Neural cell (in vitro differentiated cells): Measurements from ENCODE around the gene CDRT4. TPM values are rescaled to one million over a fixed set of nuclear protein-coding genes. Genes with fewer than 3 reads are reported as not detected.

ENCODE experiments used
- H2AFZ ChIP-seq: fragments of 200-600, 300-800 bp; sonication (generic), shearing (Covaris generic); 2 replicates; pipeline ENCODE4 v1.6.0; 2014; ENCODE audit warnings: low read depth, mild to moderate bottlenecking, antibody characterized with exemption, low read length, moderate library complexity
- H3F3A ChIP-seq: fragments of 200-600 bp; shearing (Covaris generic); 2 replicates; pipeline ENCODE4 v1.6.1; 2016; ENCODE audit warnings: mild to moderate bottlenecking, moderate library complexity, mixed read lengths, antibody characterized with exemption, low read length; ENCODE audit not compliant: insufficient read depth, poor library complexity, severe bottlenecking
- H3K27ac ChIP-seq: fragments of 200-600, 300-800 bp; sonication (generic), shearing (Covaris generic); 2 replicates; pipeline ENCODE4 v1.5.1; 2014; ENCODE audit warnings: mild to moderate bottlenecking, low read length, moderate library complexity
- H3K27me3 ChIP-seq: fragments of 300-800, 200-600 bp; sonication (generic), shearing (Covaris generic); 2 replicates; pipeline ENCODE4 v1.6.0; 2014; ENCODE audit warnings: mild to moderate bottlenecking, low read depth, low read length, moderate library complexity; ENCODE audit not compliant: insufficient read depth
- H3K36me3 ChIP-seq: fragments of 300-800, 200-600 bp; sonication (generic), shearing (Covaris generic); 2 replicates; pipeline ENCODE4 v1.5.1; 2014; ENCODE audit warnings: mild to moderate bottlenecking, antibody characterized with exemption, low read length, moderate library complexity; ENCODE audit not compliant: insufficient read depth
- H3K4me2 ChIP-seq: fragments of 300-800, 200-600 bp; sonication (generic), shearing (Covaris generic); 2 replicates; pipeline ENCODE4 v1.6.0; 2014; ENCODE audit warnings: mild to moderate bottlenecking, low read length
- H3K4me3 ChIP-seq: fragments of 300-800, 200-600 bp; sonication (generic), shearing (Covaris generic); 2 replicates; pipeline ENCODE4 v1.5.1; 2014; ENCODE audit warnings: mild to moderate bottlenecking, low read length, moderate library complexity
- H3K79me2 ChIP-seq: fragments of 200-600 bp; shearing (Covaris generic); replicated peaks from 2 replicates; pipeline ENCODE4 v1.6.0; 2014; ENCODE audit warnings: mild to moderate bottlenecking, low read length, moderate library complexity; ENCODE audit not compliant: insufficient read depth
- H3K9ac ChIP-seq: fragments of 300-800, 200-600 bp; sonication (generic), shearing (Covaris generic); 2 replicates; pipeline ENCODE4 v1.6.1; 2016; ENCODE audit warnings: mild to moderate bottlenecking, low read length, mixed read lengths
- H3K9me2 ChIP-seq: fragments of 200-600 bp; shearing (Covaris generic); 2 replicates; pipeline ENCODE4 v1.6.1; 2016; ENCODE audit warnings: mild to moderate bottlenecking, low read length, mixed read lengths; ENCODE audit not compliant: insufficient read depth
- H3K9me3 ChIP-seq: fragments of 200-600, 300-800 bp; sonication (generic), shearing (Covaris generic); 2 replicates; pipeline ENCODE4 v1.6.1; 2016; ENCODE audit warnings: mild to moderate bottlenecking, mixed run types, low read length, moderate library complexity, mixed read lengths
- H4K20me1 ChIP-seq: fragments of 200-600 bp; shearing (Covaris generic); 2 replicates; pipeline ENCODE4 v1.6.1; 2016; ENCODE audit warnings: mild to moderate bottlenecking, mixed run types; ENCODE audit not compliant: insufficient read depth
- EP300 ChIP-seq: fragments of 450-650 bp; conservative IDR thresholded peaks from 2 replicates; pipeline ENCODE4 v1.6.1; 2014; ENCODE audit warnings: antibody characterized with exemption, mild to moderate bottlenecking, moderate library complexity; ENCODE audit not compliant: poor library complexity, severe bottlenecking
- EZH2 ChIP-seq: fragments of 200-600, 300-800 bp; shearing (Covaris generic), sonication (generic); IDR thresholded peaks from 2 replicates; pipeline ENCODE4 v1.6.1; 2014; ENCODE audit warnings: antibody characterized with exemption, low read length, borderline replicate concordance, mild to moderate bottlenecking; ENCODE audit not compliant: insufficient read depth, poor library complexity, severe bottlenecking
- MXI1 ChIP-seq: fragments of 450-650 bp; conservative IDR thresholded peaks from 2 replicates; pipeline ENCODE4 v1.6.1; 2014; ENCODE audit warnings: antibody characterized with exemption, mild to moderate bottlenecking; ENCODE audit not compliant: poor library complexity, severe bottlenecking
- POLR2AphosphoS5 ChIP-seq: IDR thresholded peaks from 2 replicates; pipeline ENCODE4 v1.6.1; 2012
- REST ChIP-seq: IDR thresholded peaks from 2 replicates; pipeline ENCODE4 v1.6.1; 2012; ENCODE audit warnings: borderline replicate concordance
- SMC3 ChIP-seq: fragments of 450-650 bp; conservative IDR thresholded peaks from 2 replicates; pipeline ENCODE4 v1.6.1; 2014; ENCODE audit warnings: antibody characterized with exemption, mild to moderate bottlenecking, moderate library complexity; ENCODE audit not compliant: poor library complexity
- TAF1 ChIP-seq: IDR thresholded peaks from 2 replicates; pipeline ENCODE4 v1.6.1; 2012; ENCODE audit warnings: low read depth
- polyA plus RNA-seq: library from polyadenylated mRNA; depleted of rRNA; stranded (reverse); fragments of >200 nt; gene quantifications from 2 replicates; pipeline ENCODE4 v1.2.3, GENCODE V29; 2014
- TF ChIP-seq, protein P1 (sequence below): fragments of 450-650 bp; IDR thresholded peaks from 2 replicates; pipeline ENCODE4 v1.5.1; 2014; ENCODE audit warnings: antibody characterized with exemption, mild to moderate bottlenecking, moderate library complexity; ENCODE audit not compliant: poor library complexity, severe bottlenecking

The CDRT4 gene
- polyA plus RNA-seq, 1 donor from 2014 or later = 22.5 TPM

- no peaks in the 10 kb centered on the region for H4K20me1 ChIP-seq
- no peak overlapping the region for H3K4me2 ChIP-seq
- H3K27ac ChIP-seq = no peak overlapping the region
Observed at GRCh38 chr17:15413101-15413771, 54.2 kb downstream of the CDRT4 start.

DNA sequence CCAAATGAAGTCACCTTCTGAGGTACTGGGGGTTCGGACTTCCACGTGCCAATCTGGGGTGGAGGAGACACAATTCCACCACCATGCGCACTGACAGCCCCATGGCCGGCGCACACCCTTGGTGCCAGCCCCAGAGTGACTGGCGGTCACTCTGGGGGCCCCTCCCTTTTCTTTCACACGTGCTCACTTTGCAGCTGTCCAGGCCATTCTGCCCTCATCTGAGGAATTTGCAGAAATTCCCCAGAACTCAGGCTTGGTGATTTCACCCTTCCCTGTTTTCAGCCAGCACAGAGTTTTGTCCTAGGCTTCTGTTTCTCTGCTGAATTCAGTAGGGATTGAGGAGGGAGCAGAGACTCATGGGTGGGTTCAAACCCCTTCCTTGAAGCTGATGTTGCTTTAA, 54.8 kb downstream of the CDRT4 start:
- Histone ChIP-seq H3K4me3 (no peak overlapping the region), H3K79me2 (no peaks in the 10 kb centered on the region), H3F3A (no peaks in the 10 kb centered on the region), H3K27ac (no peak overlapping the region), H2AFZ (no peak overlapping the region), H3K27me3 (no peaks in the 10 kb centered on the region), H3K9me3 (no peaks in the 10 kb centered on the region), H3K9me2 (no peaks in the 10 kb centered on the region), H3K36me3 (no peaks in the 10 kb centered on the region), H3K4me2 (no peak overlapping the region), H4K20me1 (no peaks in the 10 kb centered on the region), H3K9ac (no peak overlapping the region)
- TF ChIP-seq REST (no peak), EZH2 (no peak), EP300 (no peak)

More at GRCh38 chr17:15413101-15413771, 54.2 kb downstream of the CDRT4 start:
- no peaks in the 10 kb centered on the region for H3K79me2 ChIP-seq
- no peak overlapping the region for H3K4me3 ChIP-seq
- H3K27me3 ChIP-seq = no peaks in the 10 kb centered on the region
- no peaks in the 10 kb centered on the region for H3K36me3 ChIP-seq
- no peak overlapping the region for H3K9ac ChIP-seq
- no peaks in the 10 kb centered on the region for H3F3A ChIP-seq
- no peaks in the 10 kb centered on the region for H3K9me2 ChIP-seq
- TF ChIP-seq EP300 (no peak), TAF1 (no peak), POLR2AphosphoS5 (no peak), SMC3 (no peak), MXI1 (no peak), EZH2 (no peak), REST (no peak)
- TF ChIP-seq, protein P1, sequence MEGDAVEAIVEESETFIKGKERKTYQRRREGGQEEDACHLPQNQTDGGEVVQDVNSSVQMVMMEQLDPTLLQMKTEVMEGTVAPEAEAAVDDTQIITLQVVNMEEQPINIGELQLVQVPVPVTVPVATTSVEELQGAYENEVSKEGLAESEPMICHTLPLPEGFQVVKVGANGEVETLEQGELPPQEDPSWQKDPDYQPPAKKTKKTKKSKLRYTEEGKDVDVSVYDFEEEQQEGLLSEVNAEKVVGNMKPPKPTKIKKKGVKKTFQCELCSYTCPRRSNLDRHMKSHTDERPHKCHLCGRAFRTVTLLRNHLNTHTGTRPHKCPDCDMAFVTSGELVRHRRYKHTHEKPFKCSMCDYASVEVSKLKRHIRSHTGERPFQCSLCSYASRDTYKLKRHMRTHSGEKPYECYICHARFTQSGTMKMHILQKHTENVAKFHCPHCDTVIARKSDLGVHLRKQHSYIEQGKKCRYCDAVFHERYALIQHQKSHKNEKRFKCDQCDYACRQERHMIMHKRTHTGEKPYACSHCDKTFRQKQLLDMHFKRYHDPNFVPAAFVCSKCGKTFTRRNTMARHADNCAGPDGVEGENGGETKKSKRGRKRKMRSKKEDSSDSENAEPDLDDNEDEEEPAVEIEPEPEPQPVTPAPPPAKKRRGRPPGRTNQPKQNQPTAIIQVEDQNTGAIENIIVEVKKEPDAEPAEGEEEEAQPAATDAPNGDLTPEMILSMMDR = no peak
- no peaks in the 10 kb centered on the region for H3K9me3 ChIP-seq
- no peak overlapping the region for H2AFZ ChIP-seq
